ENCODE data around the gene APC2. TPM values are rescaled to one million over a fixed set of nuclear protein-coding genes. Genes with fewer than 3 reads are reported as not detected.

APC2 gene
- total RNA-seq, 2 experiments from 2014 or later: 0.21 to 0.26 TPM

GRCh38 chr19:1521636-1522035 is 71.7 kb downstream of the APC2 start:
- no peak for DNase-seq
- Mint-ChIP-seq H3K4me1 (peaks cover 4% of the 10 kb centered on the region), H3K27me3 (peaks cover 44% of the 10 kb centered on the region), H3K4me3 (no peak overlapping the region), H3K27ac (no peak overlapping the region), H3K9me3 (no peaks in the 10 kb centered on the region), H3K36me3 (no peaks in the 10 kb centered on the region)

DNA sequence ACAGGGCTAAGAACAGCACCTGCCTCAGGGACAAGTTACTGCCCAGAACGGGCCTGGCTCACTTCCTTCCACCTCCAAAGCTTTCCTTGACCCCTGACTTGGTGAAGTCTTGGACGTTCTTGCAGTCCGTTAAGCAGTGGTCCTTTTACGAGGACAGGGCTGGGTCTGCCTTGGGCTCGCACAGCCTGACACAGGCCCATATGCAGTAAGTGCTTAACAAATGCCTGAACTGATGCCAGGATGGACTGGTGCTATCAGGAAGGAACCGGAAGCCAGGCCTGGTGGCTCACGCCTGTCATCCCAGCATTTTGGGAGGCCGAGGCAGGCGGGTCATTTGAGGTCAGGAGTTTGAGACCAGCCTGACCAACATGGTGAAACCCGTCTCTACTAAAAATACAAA is 72.1 kb downstream of the APC2 start:
- peaks cover 47% of the 10 kb centered on the region for H3K27me3 Mint-ChIP-seq
- H3K27ac Mint-ChIP-seq: no peak overlapping the region
- no peak overlapping the region for H3K4me3 Mint-ChIP-seq
- H3K36me3 Mint-ChIP-seq: no peaks in the 10 kb centered on the region
- no peak for DNase-seq
- H3K9me3 Mint-ChIP-seq: no peaks in the 10 kb centered on the region
- H3K4me1 Mint-ChIP-seq: peaks cover 4% of the 10 kb centered on the region

GRCh38 chr19:1522838-1523237 is 72.9 kb downstream of the APC2 start:
- no peak overlapping the region for H3K27ac Mint-ChIP-seq
- DNase-seq: no peak
- H3K27me3 Mint-ChIP-seq: peaks cover 52% of the 10 kb centered on the region
- H3K9me3 Mint-ChIP-seq: no peaks in the 10 kb centered on the region
- H3K4me1 Mint-ChIP-seq: peaks cover 4% of the 10 kb centered on the region
- no peaks in the 10 kb centered on the region for H3K36me3 Mint-ChIP-seq
- no peak overlapping the region for H3K4me3 Mint-ChIP-seq

Other genes with a start within 250 kb of the APC2 start
- 10 to 100 TPM; 54.7 to 55.8 TPM for gene STK11, start 244.3 kb upstream of the APC2 start, total RNA-seq
- gene CBARP, start 212.1 kb upstream of the APC2 start, total RNA-seq: under 1 TPM; 0.33 to 0.46 TPM
- 100 to 1,000 TPM; 175 to 177 TPM for gene ATP5F1D, start 208.4 kb upstream of the APC2 start, total RNA-seq
- gene MIDN, start 201.5 kb upstream of the APC2 start, total RNA-seq: 10 to 100 TPM; 29.3 to 29.6 TPM
- 100 to 1,000 TPM; 208 to 216 TPM for gene CIRBP, start 180.8 kb upstream of the APC2 start, total RNA-seq
- 100 to 1,000 TPM in 1 of 2 experiments, 10 to 100 TPM in 1; 99.8 to 101 TPM for gene FAM174C, start 174.6 kb upstream of the APC2 start, total RNA-seq
- not detected for gene EFNA2, start 164.2 kb upstream of the APC2 start, total RNA-seq
- gene NDUFS7, start 66.2 kb upstream of the APC2 start, total RNA-seq: 100 to 1,000 TPM in 1 of 2 experiments, 10 to 100 TPM in 1; 98.7 to 101 TPM
- 10 to 100 TPM; 36.5 to 37.6 TPM for gene GAMT, start 48.6 kb upstream of the APC2 start, total RNA-seq
- 100 to 1,000 TPM; 287 to 297 TPM for gene DAZAP1, start 42.5 kb upstream of the APC2 start, total RNA-seq
- 1,000 to 10,000 TPM; 1,472 to 1,524 TPM for gene RPS15, start 11.7 kb upstream of the APC2 start, total RNA-seq
- gene C19orf25, start 29.1 kb downstream of the APC2 start, total RNA-seq: 10 to 100 TPM; 27.0 to 28.7 TPM
- gene PCSK4, start 40.2 kb downstream of the APC2 start, total RNA-seq: 1 to 10 TPM; 1.5 to 1.7 TPM
- gene REEP6, start 41.1 kb downstream of the APC2 start, total RNA-seq: 1 to 10 TPM; 1.3 to 1.8 TPM
- 1 to 10 TPM; 1.1 to 1.5 TPM for gene ADAMTSL5, start 62.9 kb downstream of the APC2 start, total RNA-seq
- not detected for gene PLK5, start 74.0 kb downstream of the APC2 start, total RNA-seq
- 1 to 10 TPM; 6.1 to 6.5 TPM for gene MEX3D, start 118.2 kb downstream of the APC2 start, total RNA-seq
- 100 to 1,000 TPM; 111 to 117 TPM for gene MBD3, start 142.7 kb downstream of the APC2 start, total RNA-seq
- gene UQCR11, start 155.3 kb downstream of the APC2 start, total RNA-seq: 100 to 1,000 TPM; 229 to 244 TPM
- 100 to 1,000 TPM; 106 TPM for gene TCF3, start 202.5 kb downstream of the APC2 start, total RNA-seq

Measured in activated naive CD8-positive, alpha-beta T cell treated with anti-CD3 and anti-CD28 coated beads for 36 hours (primary cell).